Neural cell (in vitro differentiated cells): ENCODE measurements around the gene EXOC1. TPM values are rescaled to one million over a fixed set of nuclear protein-coding genes. Genes with fewer than 3 reads are reported as not detected.
"Not testable (repeated sequence)": the region's sequence is repeated elsewhere in the genome, so short reads cannot be mapped to it uniquely, and the experiment has no call there.

ENCODE experiments used
- H2AFZ ChIP-seq: fragments of 200-600, 300-800 bp; sonication (generic), shearing (Covaris generic); 2 replicates; pipeline ENCODE4 v1.6.0; 2014; ENCODE audit warnings: low read depth, mild to moderate bottlenecking, antibody characterized with exemption, low read length, moderate library complexity
- H3F3A ChIP-seq: fragments of 200-600 bp; shearing (Covaris generic); 2 replicates; pipeline ENCODE4 v1.6.1; 2016; ENCODE audit warnings: mild to moderate bottlenecking, moderate library complexity, mixed read lengths, antibody characterized with exemption, low read length; ENCODE audit not compliant: insufficient read depth, poor library complexity, severe bottlenecking
- H3K27ac ChIP-seq: fragments of 200-600, 300-800 bp; sonication (generic), shearing (Covaris generic); 2 replicates; pipeline ENCODE4 v1.5.1; 2014; ENCODE audit warnings: mild to moderate bottlenecking, low read length, moderate library complexity
- H3K27me3 ChIP-seq: fragments of 300-800, 200-600 bp; sonication (generic), shearing (Covaris generic); 2 replicates; pipeline ENCODE4 v1.6.0; 2014; ENCODE audit warnings: mild to moderate bottlenecking, low read depth, low read length, moderate library complexity; ENCODE audit not compliant: insufficient read depth
- H3K36me3 ChIP-seq: fragments of 300-800, 200-600 bp; sonication (generic), shearing (Covaris generic); 2 replicates; pipeline ENCODE4 v1.5.1; 2014; ENCODE audit warnings: mild to moderate bottlenecking, antibody characterized with exemption, low read length, moderate library complexity; ENCODE audit not compliant: insufficient read depth
- H3K4me2 ChIP-seq: fragments of 300-800, 200-600 bp; sonication (generic), shearing (Covaris generic); 2 replicates; pipeline ENCODE4 v1.6.0; 2014; ENCODE audit warnings: mild to moderate bottlenecking, low read length
- H3K4me3 ChIP-seq: fragments of 300-800, 200-600 bp; sonication (generic), shearing (Covaris generic); 2 replicates; pipeline ENCODE4 v1.5.1; 2014; ENCODE audit warnings: mild to moderate bottlenecking, low read length, moderate library complexity
- H3K79me2 ChIP-seq: fragments of 200-600 bp; shearing (Covaris generic); replicated peaks from 2 replicates; pipeline ENCODE4 v1.6.0; 2014; ENCODE audit warnings: mild to moderate bottlenecking, low read length, moderate library complexity; ENCODE audit not compliant: insufficient read depth
- H3K9ac ChIP-seq: fragments of 300-800, 200-600 bp; sonication (generic), shearing (Covaris generic); 2 replicates; pipeline ENCODE4 v1.6.1; 2016; ENCODE audit warnings: mild to moderate bottlenecking, low read length, mixed read lengths
- H3K9me2 ChIP-seq: fragments of 200-600 bp; shearing (Covaris generic); 2 replicates; pipeline ENCODE4 v1.6.1; 2016; ENCODE audit warnings: mild to moderate bottlenecking, low read length, mixed read lengths; ENCODE audit not compliant: insufficient read depth
- H3K9me3 ChIP-seq: fragments of 200-600, 300-800 bp; sonication (generic), shearing (Covaris generic); 2 replicates; pipeline ENCODE4 v1.6.1; 2016; ENCODE audit warnings: mild to moderate bottlenecking, mixed run types, low read length, moderate library complexity, mixed read lengths
- H4K20me1 ChIP-seq: fragments of 200-600 bp; shearing (Covaris generic); 2 replicates; pipeline ENCODE4 v1.6.1; 2016; ENCODE audit warnings: mild to moderate bottlenecking, mixed run types; ENCODE audit not compliant: insufficient read depth
- CTCF ChIP-seq: fragments of 450-650 bp; IDR thresholded peaks from 2 replicates; pipeline ENCODE4 v1.5.1; 2014; ENCODE audit warnings: antibody characterized with exemption, mild to moderate bottlenecking, moderate library complexity; ENCODE audit not compliant: poor library complexity, severe bottlenecking
- EP300 ChIP-seq: fragments of 450-650 bp; conservative IDR thresholded peaks from 2 replicates; pipeline ENCODE4 v1.6.1; 2014; ENCODE audit warnings: antibody characterized with exemption, mild to moderate bottlenecking, moderate library complexity; ENCODE audit not compliant: poor library complexity, severe bottlenecking
- EZH2 ChIP-seq: fragments of 200-600, 300-800 bp; shearing (Covaris generic), sonication (generic); IDR thresholded peaks from 2 replicates; pipeline ENCODE4 v1.6.1; 2014; ENCODE audit warnings: antibody characterized with exemption, low read length, borderline replicate concordance, mild to moderate bottlenecking; ENCODE audit not compliant: insufficient read depth, poor library complexity, severe bottlenecking
- MXI1 ChIP-seq: fragments of 450-650 bp; conservative IDR thresholded peaks from 2 replicates; pipeline ENCODE4 v1.6.1; 2014; ENCODE audit warnings: antibody characterized with exemption, mild to moderate bottlenecking; ENCODE audit not compliant: poor library complexity, severe bottlenecking
- POLR2AphosphoS5 ChIP-seq: IDR thresholded peaks from 2 replicates; pipeline ENCODE4 v1.6.1; 2012
- RAD21 ChIP-seq: fragments of 450-650 bp; conservative IDR thresholded peaks from 2 replicates; pipeline ENCODE4 v1.6.1; 2014; ENCODE audit warnings: antibody characterized with exemption, mild to moderate bottlenecking, moderate library complexity
- REST ChIP-seq: IDR thresholded peaks from 2 replicates; pipeline ENCODE4 v1.6.1; 2012; ENCODE audit warnings: borderline replicate concordance
- SMC3 ChIP-seq: fragments of 450-650 bp; conservative IDR thresholded peaks from 2 replicates; pipeline ENCODE4 v1.6.1; 2014; ENCODE audit warnings: antibody characterized with exemption, mild to moderate bottlenecking, moderate library complexity; ENCODE audit not compliant: poor library complexity
- TAF1 ChIP-seq: IDR thresholded peaks from 2 replicates; pipeline ENCODE4 v1.6.1; 2012; ENCODE audit warnings: low read depth
- polyA plus RNA-seq: library from polyadenylated mRNA; depleted of rRNA; stranded (reverse); fragments of >200 nt; gene quantifications from 2 replicates; pipeline ENCODE4 v1.2.3, GENCODE V29; 2014

EXOC1 gene
- polyA plus RNA-seq, 1 donor from 2014 or later = 106 TPM

- TF ChIP-seq REST (no peak), EZH2 (no peak), CTCF (no peak), MXI1 (no peak), RAD21 (no peak), SMC3 (no peak), EP300 (no peak), POLR2AphosphoS5 (no peak), TAF1 (no peak)
- no peaks in the 10 kb centered on the region for H3F3A ChIP-seq
- no peaks in the 10 kb centered on the region for H3K27me3 ChIP-seq
- no peak overlapping the region for H2AFZ ChIP-seq
- no peaks in the 10 kb centered on the region for H3K79me2 ChIP-seq
- no peaks in the 10 kb centered on the region for H3K36me3 ChIP-seq
- H3K4me3 ChIP-seq = no peak overlapping the region
- H3K9me3 ChIP-seq = peaks cover 6% of the 10 kb centered on the region
- no peak overlapping the region for H3K27ac ChIP-seq
- no peak overlapping the region for H3K9ac ChIP-seq
- no peak overlapping the region for H3K4me2 ChIP-seq
- H4K20me1 ChIP-seq = no peaks in the 10 kb centered on the region
- H3K9me2 ChIP-seq = no peaks in the 10 kb centered on the region
Measured at GRCh38 chr4:55932511-55932910, 79.1 kb downstream of the EXOC1 start.

- no peak overlapping the region for H3K27ac ChIP-seq
- no peaks in the 10 kb centered on the region for H3K79me2 ChIP-seq
- no peaks in the 10 kb centered on the region for H3F3A ChIP-seq
- H3K4me2 ChIP-seq = no peak overlapping the region
- peaks cover 6% of the 10 kb centered on the region for H3K9me3 ChIP-seq
- no peak overlapping the region for H3K4me3 ChIP-seq
- no peak overlapping the region for H2AFZ ChIP-seq
- no peak overlapping the region for H3K9ac ChIP-seq
- no peaks in the 10 kb centered on the region for H3K27me3 ChIP-seq
- H4K20me1 ChIP-seq = no peaks in the 10 kb centered on the region
- no peaks in the 10 kb centered on the region for H3K9me2 ChIP-seq
- no peak for TF ChIP-seq SMC3
- no peaks in the 10 kb centered on the region for H3K36me3 ChIP-seq
Measured at GRCh38 chr4:55933611-55934010, 80.2 kb downstream of the EXOC1 start.

GRCh38 chr4:55935907-55936306, 82.5 kb downstream of the EXOC1 start:
- not testable (repeated sequence) for H3F3A ChIP-seq, H3K27ac ChIP-seq, H3K4me2 ChIP-seq, H4K20me1 ChIP-seq, H3K9me2 ChIP-seq, H2AFZ ChIP-seq, H3K4me3 ChIP-seq, H3K36me3 ChIP-seq, H3K79me2 ChIP-seq, H3K9me3 ChIP-seq, H3K9ac ChIP-seq, H3K27me3 ChIP-seq
